ENCODE data around the gene LMTK2.

The LMTK2 gene

DNA sequence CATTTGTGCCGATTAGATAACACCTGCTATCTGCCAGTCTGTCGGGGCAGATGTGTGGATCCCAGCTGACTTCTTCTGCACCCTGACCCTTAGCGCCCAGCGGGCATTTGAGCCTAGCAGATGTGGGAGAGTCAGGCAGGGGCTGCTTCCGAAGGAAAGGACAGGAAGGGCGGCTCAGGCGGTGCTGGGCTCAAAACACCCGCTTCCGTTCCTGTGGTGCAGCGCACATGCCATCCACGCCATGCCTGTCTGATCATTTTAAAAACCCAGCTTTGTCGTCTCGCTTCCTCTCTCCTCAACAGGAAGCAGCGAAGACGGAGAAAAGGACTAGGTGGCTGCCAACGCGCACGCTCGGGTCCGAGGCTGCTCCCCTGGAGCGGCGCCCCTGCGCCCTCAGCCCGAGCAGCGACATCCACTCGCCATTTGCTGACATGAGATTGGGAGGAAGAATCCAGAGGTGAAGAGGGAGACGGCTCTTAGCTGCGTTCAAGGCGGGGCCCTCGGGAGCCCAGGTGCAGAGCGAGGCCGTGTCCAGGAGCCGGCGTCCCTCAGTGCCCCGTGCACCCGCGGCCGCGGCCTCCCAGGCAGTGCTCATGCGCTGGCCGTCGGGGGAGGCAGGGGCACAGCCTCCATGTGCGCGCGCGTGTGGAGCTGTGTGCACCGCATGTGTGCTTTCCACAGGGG, 98.6 kb downstream of the LMTK2 start:
- Histone ChIP-seq H3K36me3 (ENCODE audit: insufficient read depth, low read length) (peaks cover 27% of the 10 kb centered on the region; the same call in 1 of the 2 replicates), H4K20me1 (ENCODE audit: insufficient read depth, low read length, poor library complexity, severe bottlenecking) (no peaks in the 10 kb centered on the region), H3K9me3 (ENCODE audit: insufficient read depth, low read depth, low read length) (no peaks in the 10 kb centered on the region), H3F3A (ENCODE audit: low read depth) (no peaks in the 10 kb centered on the region), H3K9me2 (replicated peaks; ENCODE audit: low read depth, low read length) (no peaks in the 10 kb centered on the region), H3K79me2 (ENCODE audit: insufficient read depth, low read length) (peaks cover 10% of the 10 kb centered on the region; the same call in 1 of the 2 replicates), H3K4me3 (ENCODE audit: low read length, poor library complexity, severe bottlenecking) (no peak overlapping the region), H2AFZ (ENCODE audit: low read length) (no peak overlapping the region), H3K4me1 (ENCODE audit: insufficient read depth, low read length, poor library complexity, severe bottlenecking) (peaks cover 24% of the 10 kb centered on the region), H3K27me3 (ENCODE audit: insufficient read depth, low read length, poor library complexity, severe bottlenecking) (no peaks in the 10 kb centered on the region), H3K4me2 (ENCODE audit: low read depth, low read length, poor library complexity, severe bottlenecking) (no peak overlapping the region), H3K9ac (ENCODE audit: low read depth, low read length, poor library complexity, severe bottlenecking) (no peak overlapping the region)
- TF ChIP-seq CTCF (conservative IDR thresholded peaks at IDR 0.05; ENCODE audit: low read length), result no peak
- TF ChIP-seq EZH2phosphoT487 (IDR thresholded peaks at IDR 0.05; ENCODE audit: borderline replicate concordance), result no peak

GRCh38 chr7:98206451-98207330, 100.0 kb downstream of the LMTK2 start:
- Histone ChIP-seq H3K4me3 (ENCODE audit: low read length, poor library complexity, severe bottlenecking) (no peak overlapping the region), H3K27me3 (ENCODE audit: insufficient read depth, low read length, poor library complexity, severe bottlenecking) (no peaks in the 10 kb centered on the region), H3K4me1 (ENCODE audit: insufficient read depth, low read length, poor library complexity, severe bottlenecking) (peaks cover 16% of the 10 kb centered on the region), H3K9me3 (ENCODE audit: insufficient read depth, low read depth, low read length) (no peaks in the 10 kb centered on the region), H3K9ac (ENCODE audit: low read depth, low read length, poor library complexity, severe bottlenecking) (no peak overlapping the region), H4K20me1 (ENCODE audit: insufficient read depth, low read length, poor library complexity, severe bottlenecking) (no peaks in the 10 kb centered on the region), H3K9me2 (replicated peaks; ENCODE audit: low read depth, low read length) (no peaks in the 10 kb centered on the region), H3K79me2 (ENCODE audit: insufficient read depth, low read length) (peaks cover 3% of the 10 kb centered on the region; the same call in 1 of the 2 replicates), H3F3A (ENCODE audit: low read depth) (no peaks in the 10 kb centered on the region), H3K36me3 (ENCODE audit: insufficient read depth, low read length) (peaks cover 27% of the 10 kb centered on the region; the same call in 1 of the 2 replicates), H3K4me2 (ENCODE audit: low read depth, low read length, poor library complexity, severe bottlenecking) (no peak overlapping the region), H2AFZ (ENCODE audit: low read length) (no peak overlapping the region)
- TF ChIP-seq EZH2phosphoT487 (IDR thresholded peaks at IDR 0.05; ENCODE audit: borderline replicate concordance) (no peak), CTCF (conservative IDR thresholded peaks at IDR 0.05; ENCODE audit: low read length) (no peak)

DNA sequence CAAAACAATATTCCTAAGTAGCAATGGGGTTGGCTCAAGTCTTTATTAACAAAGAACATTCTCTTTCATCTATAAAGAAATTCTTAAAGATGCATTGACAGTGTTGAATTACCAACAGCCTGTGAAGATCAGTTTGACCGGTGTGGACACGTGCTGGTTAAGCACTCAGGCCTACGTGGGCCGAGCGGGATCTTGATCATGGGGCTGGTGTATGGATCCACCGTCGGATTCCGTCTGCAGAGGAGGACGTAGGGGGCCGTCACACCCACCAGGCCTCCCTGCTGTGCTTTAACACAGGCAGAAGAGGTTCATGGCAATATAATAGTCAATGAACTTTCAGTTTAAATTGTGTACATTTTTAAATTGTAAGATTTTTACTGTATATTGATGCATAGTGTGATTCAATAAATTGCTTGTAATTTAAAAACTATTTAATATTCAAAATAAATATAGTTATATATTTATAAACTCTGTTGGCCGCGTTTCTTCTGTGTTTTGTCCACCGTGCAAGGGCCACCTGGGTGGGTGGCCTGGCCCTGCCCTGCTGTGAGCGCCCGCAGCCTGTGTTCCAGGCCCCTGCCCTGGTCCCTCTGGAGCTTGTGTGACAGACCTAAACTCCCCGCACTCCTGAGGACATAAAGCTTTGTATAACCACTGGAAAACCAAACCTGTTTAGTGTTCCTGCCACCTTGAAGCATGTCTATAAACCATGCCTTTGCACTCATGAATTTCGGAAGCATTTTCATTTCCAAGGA, 102.7 kb downstream of the LMTK2 start:
- no peaks in the 10 kb centered on the region for H3K4me1 ChIP-seq (ENCODE audit: insufficient read depth, low read length, poor library complexity, severe bottlenecking)
- no peak overlapping the region for H2AFZ ChIP-seq (ENCODE audit: low read length)
- no peak overlapping the region for H3K9ac ChIP-seq (ENCODE audit: low read depth, low read length, poor library complexity, severe bottlenecking)
- no peaks in the 10 kb centered on the region for H3F3A ChIP-seq (ENCODE audit: low read depth)
- peaks cover 27% of the 10 kb centered on the region; the same call in 1 of the 2 replicates for H3K36me3 ChIP-seq (ENCODE audit: insufficient read depth, low read length)
- no peak overlapping the region for H3K4me3 ChIP-seq (ENCODE audit: low read length, poor library complexity, severe bottlenecking)
- TF ChIP-seq CTCF (conservative IDR thresholded peaks at IDR 0.05; ENCODE audit: low read length), result no peak
- TF ChIP-seq EZH2phosphoT487 (IDR thresholded peaks at IDR 0.05; ENCODE audit: borderline replicate concordance), result no peak
- H3K9me2 ChIP-seq (replicated peaks; ENCODE audit: low read depth, low read length), result no peaks in the 10 kb centered on the region
- no peak overlapping the region for H3K4me2 ChIP-seq (ENCODE audit: low read depth, low read length, poor library complexity, severe bottlenecking)
- no peaks in the 10 kb centered on the region for H3K79me2 ChIP-seq (ENCODE audit: insufficient read depth, low read length)
- H3K9me3 ChIP-seq (ENCODE audit: insufficient read depth, low read depth, low read length), result no peaks in the 10 kb centered on the region
- no peaks in the 10 kb centered on the region for H4K20me1 ChIP-seq (ENCODE audit: insufficient read depth, low read length, poor library complexity, severe bottlenecking)
- no peaks in the 10 kb centered on the region for H3K27me3 ChIP-seq (ENCODE audit: insufficient read depth, low read length, poor library complexity, severe bottlenecking)

Measured in Loucy (cell line).